HepG2 (cell line): ENCODE measurements around the gene LIME1. TPM values are rescaled to one million over a fixed set of nuclear protein-coding genes. Genes with fewer than 3 reads are reported as not detected.

Experiments
- ARNTL ChIP-seq: sonication (generic); formaldehyde crosslinking; IDR thresholded peaks from 2 replicates; pipeline ENCODE4 v1.4.0; 2020; ENCODE audit warnings: mild to moderate bottlenecking, missing genetic modification reagents
- ATF1 ChIP-seq: IDR thresholded peaks from 2 replicates; pipeline ENCODE4 v1.6.1; 2016; ENCODE audit warnings: mild to moderate bottlenecking, control low read depth
- CAMTA2 ChIP-seq: sonication (generic); formaldehyde crosslinking; IDR thresholded peaks from 2 replicates; pipeline ENCODE4 v1.4.0; 2020; ENCODE audit warnings: mild to moderate bottlenecking, missing genetic modification reagents, borderline replicate concordance
- CHD2 ChIP-seq: IDR thresholded peaks from 2 replicates; pipeline ENCODE4 v1.6.1; 2011; ENCODE audit warnings: low read depth, low read length, improper control_type of control experiment
- ETS1 ChIP-seq: sonication (generic); formaldehyde crosslinking; IDR thresholded peaks from 2 replicates; pipeline ENCODE4 v1.4.0; 2020; ENCODE audit warnings: missing genetic modification reagents
- HNRNPH1 ChIP-seq: fragments of 200-400 bp; formaldehyde crosslinking; optimal IDR thresholded peaks from 2 replicates; pipeline ENCODE3; 2017; ENCODE audit warnings: mild to moderate bottlenecking, low read depth, low read length
- KDM6A ChIP-seq: IDR thresholded peaks from 2 replicates; pipeline ENCODE4 v1.6.1; 2016; ENCODE audit warnings: low read depth
- MATR3 ChIP-seq: sonication (generic); formaldehyde crosslinking; IDR thresholded peaks from 2 replicates; pipeline ENCODE4 v1.4.0; 2020; ENCODE audit warnings: missing genetic modification reagents
- PHF20 ChIP-seq: sonication (generic); formaldehyde crosslinking; IDR thresholded peaks from 2 replicates; pipeline ENCODE4 v1.5.0; 2020; ENCODE audit warnings: mild to moderate bottlenecking, missing genetic modification reagents
- POLR2AphosphoS2 ChIP-seq: IDR thresholded peaks from 2 replicates; pipeline ENCODE4 v1.6.1; 2011; ENCODE audit warnings: low read depth, low read length, improper control_type of control experiment
- PRMT3 ChIP-seq: sonication (generic); formaldehyde crosslinking; IDR thresholded peaks from 2 replicates; pipeline ENCODE4 v1.8.1; 2022; ENCODE audit warnings: low read depth, mild to moderate bottlenecking, moderate library complexity, missing genetic modification reagents, borderline replicate concordance
- TOE1 ChIP-seq: sonication (generic); formaldehyde crosslinking; IDR thresholded peaks from 2 replicates; pipeline ENCODE4 v1.4.0; 2020; ENCODE audit warnings: mild to moderate bottlenecking, missing genetic modification reagents
- ZBTB10 ChIP-seq: sonication (generic); formaldehyde crosslinking; IDR thresholded peaks from 2 replicates; pipeline ENCODE4 v1.4.0; 2020; ENCODE audit warnings: missing genetic modification reagents, borderline replicate concordance
- ZHX1 ChIP-seq: sonication (generic); formaldehyde crosslinking; IDR thresholded peaks from 2 replicates; pipeline ENCODE4 v1.8.1; 2022; ENCODE audit warnings: low read depth, mild to moderate bottlenecking, missing genetic modification reagents
- ZNF230 ChIP-seq: sonication (generic); formaldehyde crosslinking; IDR thresholded peaks from 2 replicates; pipeline ENCODE4 v1.4.0; 2020; ENCODE audit warnings: mild to moderate bottlenecking, missing genetic modification reagents
- ZNF274 ChIP-seq: sonication (generic); formaldehyde crosslinking; IDR thresholded peaks from 2 replicates; pipeline ENCODE4 v1.5.1; 2020; ENCODE audit warnings: mild to moderate bottlenecking, missing genetic modification reagents
- ZNF326 ChIP-seq: sonication (generic); formaldehyde crosslinking; IDR thresholded peaks from 2 replicates; pipeline ENCODE4 v1.4.0; 2020; ENCODE audit warnings: missing genetic modification reagents, borderline replicate concordance
- ZNF350 ChIP-seq: sonication (generic); formaldehyde crosslinking; IDR thresholded peaks from 2 replicates; pipeline ENCODE4 v1.4.0; 2020; ENCODE audit warnings: mild to moderate bottlenecking, low read depth, missing genetic modification reagents, borderline replicate concordance
- ZNF432 ChIP-seq: sonication (generic); formaldehyde crosslinking; IDR thresholded peaks from 2 replicates; pipeline ENCODE4 v1.5.0; 2020; ENCODE audit warnings: missing genetic modification reagents, mild to moderate bottlenecking, borderline replicate concordance
- ZNF556 ChIP-seq: sonication (generic); formaldehyde crosslinking; IDR thresholded peaks from 2 replicates; pipeline ENCODE4 v1.4.0; 2020; ENCODE audit warnings: mild to moderate bottlenecking, missing genetic modification reagents, borderline replicate concordance
- ZNF691 ChIP-seq: sonication (generic); formaldehyde crosslinking; IDR thresholded peaks from 2 replicates; pipeline ENCODE4 v1.4.0; 2020; ENCODE audit warnings: missing genetic modification reagents, low read depth, mild to moderate bottlenecking, borderline replicate concordance
- ZNF747 ChIP-seq: sonication (generic); formaldehyde crosslinking; IDR thresholded peaks from 2 replicates; pipeline ENCODE4 v1.8.1; 2023; ENCODE audit warnings: missing genetic modification reagents, mild to moderate bottlenecking, borderline replicate concordance
- ZNF841 ChIP-seq: sonication (generic); formaldehyde crosslinking; IDR thresholded peaks from 2 replicates; pipeline ENCODE4 v1.8.1; 2023; ENCODE audit warnings: missing genetic modification reagents, borderline replicate concordance
- ZNF883 ChIP-seq: sonication (generic); formaldehyde crosslinking; IDR thresholded peaks from 2 replicates; pipeline ENCODE4 v1.5.1; 2020; ENCODE audit warnings: mild to moderate bottlenecking, missing genetic modification reagents; ENCODE audit errors: not compliant biosample characterization
- polyA plus RNA-seq, 8 experiments: library from polyadenylated mRNA; depleted of rRNA in 3 of 8; stranded (reverse) in 7 of 8; unstranded in 1 of 8; fragments of >200 nt; fragmentation: Illumina TruSeq in 4 of 8; extraction: Trizol in 4 of 8; gene quantifications; 2 replicates each; pipeline versions ENCODE4 v1.2.1 to v1.2.3, GENCODE V29; 2011 to 2016; ENCODE audit warnings: low read depth in 4 of 8, missing spikeins in 1 of 8, mixed read lengths in 1 of 8; ENCODE audit not compliant: insufficient read depth in 1 of 8
- total RNA-seq, 5 experiments: library from RNA; depleted of rRNA; stranded (reverse); fragments of >200 nt; fragmentation: Illumina TruSeq; extraction: Trizol; gene quantifications; 2 replicates each; pipeline ENCODE4 v1.2.3, GENCODE V29; 2016; ENCODE audit warnings: low read depth in 1 of 5

Gene LIME1
- total and polyA plus RNA-seq, 2 of the 13 experiments (the other 11 are each of a cell fraction or from before 2014, with no cell fraction given) = 13.0 to 61.5 TPM

GRCh38 chr20:63696306-63696627 lies 40.2 kb upstream of the LIME1 start (continued):
- no peak for TF ChIP-seq ETS1 (CRISPR knock-in tag)
- TF ChIP-seq ATF1 = no peak
- TF ChIP-seq ZNF350 = no peak
- no peak for TF ChIP-seq PHF20
- no peak for TF ChIP-seq KDM6A (CRISPR knock-in tag)
- 0 out of 2 replicates have a peak, but pooled peaks have one; percentile 9 for TF ChIP-seq ZNF230 (CRISPR knock-in tag)
- no peak for TF ChIP-seq TOE1 (CRISPR knock-in tag)
- no peak for TF ChIP-seq ZNF883
- no peak for TF ChIP-seq ZNF841 (CRISPR knock-in tag)
- no peak for TF ChIP-seq ZNF747 (CRISPR knock-in tag)
- TF ChIP-seq ARNTL (CRISPR knock-in tag) = 0 out of 2 replicates have a peak, but pooled peaks have one; percentile 28
- TF ChIP-seq ZNF326 = peak; percentile 47; the same call in 1 of the 2 replicates
- no peak for TF ChIP-seq ZBTB10 (CRISPR knock-in tag)
- TF ChIP-seq ZHX1 (CRISPR knock-in tag) = peak; percentile 9; the same call in 1 of the 2 replicates
- TF ChIP-seq ZNF274 (CRISPR knock-in tag) = no peak
- TF ChIP-seq HNRNPH1 = peak; percentile 25
- TF ChIP-seq POLR2AphosphoS2 = no peak
- TF ChIP-seq ZNF556 (CRISPR knock-in tag) = 0 out of 2 replicates have a peak, but pooled peaks have one; percentile 38
- no peak for TF ChIP-seq ZNF432 (CRISPR knock-in tag)
- TF ChIP-seq CHD2 = 0 out of 2 replicates have a peak, but pooled peaks have one; percentile 35
- no peak for TF ChIP-seq CAMTA2 (CRISPR knock-in tag)
- peak; percentile 38; the same call in 1 of the 2 replicates for TF ChIP-seq ZNF691 (CRISPR knock-in tag)
- no peak for TF ChIP-seq MATR3
- TF ChIP-seq PRMT3 (CRISPR knock-in tag) = no peak
